ENCODE data around the gene SMYD3. TPM values are rescaled to one million over a fixed set of nuclear protein-coding genes. Genes with fewer than 3 reads are reported as not detected.

The SMYD3 gene
- total and polyA plus RNA-seq, 10 of the 15 experiments (the other 5 are each of a cell fraction or from before 2014, with no cell fraction given), result 18.3 to 54.0 (median 24.8) TPM

GRCh38 chr1:245772739-245773138 lies 734.3 kb downstream of the SMYD3 start (continued):
- TF ChIP-seq MEF2B (IDR thresholded peaks at IDR 0.05; ENCODE audit: partially characterized antibody, poor library complexity, severe bottlenecking) (no peak), POLR2AphosphoS2 (IDR thresholded peaks at IDR 0.05; ENCODE audit: low read depth, low read length) (no peak), STAT1 (conservative IDR thresholded peaks at IDR 0.05) (no peak), HCFC1 (IDR thresholded peaks at IDR 0.05; ENCODE audit: low read length) (no peak), NR2C2 (IDR thresholded peaks at IDR 0.05; ENCODE audit: borderline replicate concordance, control insufficient read depth, insufficient read length, low read depth) (no peak), RCOR1 (conservative IDR thresholded peaks at IDR 0.05; ENCODE audit: low read depth, low read length) (no peak), TCF7 (IDR thresholded peaks at IDR 0.05; ENCODE audit: borderline replicate concordance) (no peak), RELA (IDR thresholded peaks at IDR 0.05; ENCODE audit: borderline replicate concordance, partially characterized antibody) (no peak), ASH2L (IDR thresholded peaks at IDR 0.05; ENCODE audit: borderline replicate concordance, low read depth) (no peak)
- TF ChIP-seq, protein P1, sequence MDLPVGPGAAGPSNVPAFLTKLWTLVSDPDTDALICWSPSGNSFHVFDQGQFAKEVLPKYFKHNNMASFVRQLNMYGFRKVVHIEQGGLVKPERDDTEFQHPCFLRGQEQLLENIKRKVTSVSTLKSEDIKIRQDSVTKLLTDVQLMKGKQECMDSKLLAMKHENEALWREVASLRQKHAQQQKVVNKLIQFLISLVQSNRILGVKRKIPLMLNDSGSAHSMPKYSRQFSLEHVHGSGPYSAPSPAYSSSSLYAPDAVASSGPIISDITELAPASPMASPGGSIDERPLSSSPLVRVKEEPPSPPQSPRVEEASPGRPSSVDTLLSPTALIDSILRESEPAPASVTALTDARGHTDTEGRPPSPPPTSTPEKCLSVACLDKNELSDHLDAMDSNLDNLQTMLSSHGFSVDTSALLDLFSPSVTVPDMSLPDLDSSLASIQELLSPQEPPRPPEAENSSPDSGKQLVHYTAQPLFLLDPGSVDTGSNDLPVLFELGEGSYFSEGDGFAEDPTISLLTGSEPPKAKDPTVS (IDR thresholded peaks at IDR 0.05; ENCODE audit: low read depth, low read length), result no peak

- WGBS (ENCODE audit: insufficient coverage, insufficient replicate concordance, low lambda C conversion rate, missing lambda C conversion rate), result 100% methylated on average over 1 of the region's 1 CpG
- H3K9me3 ChIP-seq (replicated peaks; ENCODE audit: control insufficient read depth, insufficient read depth, low read length), result no peaks in the 10 kb centered on the region
- no peak overlapping the region for H3K27ac ChIP-seq (ENCODE audit: control insufficient read depth, insufficient read depth)
- DNase-seq (ENCODE audit: low read depth, low spot score) (no peak), FAIRE-seq (no peak), ATAC-seq (no peak)
- ChIA-PET RAD21 (ENCODE audit: unreplicated experiment) (no interaction called here), CTCF (no interaction called here), POLR2A (no interaction called here), SMC1A (ENCODE audit: uncharacterized antibody, unreplicated experiment) (no interaction called here)
- H3K9ac ChIP-seq (ENCODE audit: control insufficient read depth, insufficient read depth, low read length), result no peak overlapping the region
- H3K27me3 ChIP-seq (replicated peaks in 1 of 2; ENCODE audit: control insufficient read depth in 2 of 2, insufficient read depth in 2 of 2, low read length in 1 of 2), result no peaks in the 10 kb centered on the region
- no peaks in the 10 kb centered on the region for H3K79me2 ChIP-seq (ENCODE audit: control insufficient read depth, insufficient read depth, low read length)
- no peaks in the 10 kb centered on the region for H4K20me1 ChIP-seq (ENCODE audit: control insufficient read depth, insufficient read depth)
- intact Hi-C loops (cut with micrococcal nuclease; ENCODE audit: unreplicated experiment) (no loop called here), in situ Hi-C loops (cut with MboI) (no loop called here)
- no peak overlapping the region for H3K4me3 ChIP-seq
- no peaks in the 10 kb centered on the region for H3K36me3 ChIP-seq (ENCODE audit: control insufficient read depth in 2 of 2, insufficient read depth in 2 of 2, low read length in 1 of 2)
- no TSS peak for BruUV-seq (replicated peaks)
- no peak overlapping the region for H2AFZ ChIP-seq (ENCODE audit: control insufficient read depth, low read depth, low read length)
- H3K4me1 ChIP-seq (ENCODE audit: control insufficient read depth, insufficient read depth, low read length), result no peaks in the 10 kb centered on the region
- H3K4me2 ChIP-seq (ENCODE audit: control insufficient read depth, insufficient read depth), result no peak overlapping the region
- TF ChIP-seq SUPT20H (IDR thresholded peaks at IDR 0.05; ENCODE audit: borderline replicate concordance, control insufficient read depth, low read depth, low read length) (no peak), KAT2A (conservative IDR thresholded peaks at IDR 0.05; ENCODE audit: control insufficient read depth, low read depth, low read length) (no peak), SKIL (IDR thresholded peaks at IDR 0.05; ENCODE audit: low read depth, poor library complexity, severe bottlenecking) (no peak), SREBF1 (IDR thresholded peaks at IDR 0.05; ENCODE audit: low read length) (no peak), ZBTB33 (IDR thresholded peaks at IDR 0.05) (no peak), SPI1 (IDR thresholded peaks at IDR 0.05; ENCODE audit: borderline replicate concordance, insufficient read depth, low read depth, low read length) (no peak), RELB (IDR thresholded peaks at IDR 0.05; ENCODE audit: low read depth) (no peak), YBX1 (IDR thresholded peaks at IDR 0.05) (no peak)
Measured at GRCh38 chr1:245772325-245772724, 734.8 kb downstream of the SMYD3 start.
